ENCODE results near the gene ARMH4.

DNA sequence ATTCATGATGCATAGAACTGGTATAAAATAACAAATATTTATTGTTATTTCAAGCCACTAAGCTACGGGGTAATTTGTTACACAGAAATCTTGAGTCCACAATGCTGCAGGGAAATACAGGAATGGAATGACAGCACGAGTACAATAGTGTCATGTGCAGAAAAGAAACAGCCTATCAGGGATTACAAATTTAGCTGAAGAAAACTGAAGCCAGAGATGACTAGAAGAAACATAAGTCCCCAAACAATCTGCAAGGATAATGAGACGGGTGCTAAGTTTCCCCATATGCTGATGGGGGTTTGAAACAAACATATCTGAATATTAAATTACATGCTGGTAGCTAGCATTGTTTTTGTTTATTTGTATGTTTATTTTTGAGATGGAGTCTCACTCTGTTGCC, 8.9 kb downstream of the ARMH4 start:
- TF ChIP-seq, protein P1, sequence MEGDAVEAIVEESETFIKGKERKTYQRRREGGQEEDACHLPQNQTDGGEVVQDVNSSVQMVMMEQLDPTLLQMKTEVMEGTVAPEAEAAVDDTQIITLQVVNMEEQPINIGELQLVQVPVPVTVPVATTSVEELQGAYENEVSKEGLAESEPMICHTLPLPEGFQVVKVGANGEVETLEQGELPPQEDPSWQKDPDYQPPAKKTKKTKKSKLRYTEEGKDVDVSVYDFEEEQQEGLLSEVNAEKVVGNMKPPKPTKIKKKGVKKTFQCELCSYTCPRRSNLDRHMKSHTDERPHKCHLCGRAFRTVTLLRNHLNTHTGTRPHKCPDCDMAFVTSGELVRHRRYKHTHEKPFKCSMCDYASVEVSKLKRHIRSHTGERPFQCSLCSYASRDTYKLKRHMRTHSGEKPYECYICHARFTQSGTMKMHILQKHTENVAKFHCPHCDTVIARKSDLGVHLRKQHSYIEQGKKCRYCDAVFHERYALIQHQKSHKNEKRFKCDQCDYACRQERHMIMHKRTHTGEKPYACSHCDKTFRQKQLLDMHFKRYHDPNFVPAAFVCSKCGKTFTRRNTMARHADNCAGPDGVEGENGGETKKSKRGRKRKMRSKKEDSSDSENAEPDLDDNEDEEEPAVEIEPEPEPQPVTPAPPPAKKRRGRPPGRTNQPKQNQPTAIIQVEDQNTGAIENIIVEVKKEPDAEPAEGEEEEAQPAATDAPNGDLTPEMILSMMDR (IDR thresholded peaks at IDR 0.05): no peak
- TF ChIP-seq EP300 (IDR thresholded peaks at IDR 0.05): no peak
- TF ChIP-seq POLR2A (IDR thresholded peaks at IDR 0.05): no peak
- TF ChIP-seq POLR2AphosphoS5 (IDR thresholded peaks at IDR 0.05): no peak

All from sigmoid colon (tissue), 4 donors.